Trophoblast cell (in vitro differentiated cells and primary cell): ENCODE results near the gene PRRC2C.
A peak's percentile ranks its signal among the peaks of the same experiment; 100 is the strongest.

ENCODE experiments used
- DNase-seq, 2 donors: peaks; one replicate each; pipeline ENCODE4 v3.0.0-alpha.2; 2016
- H2AFZ ChIP-seq: 2 replicates; pipeline ENCODE4 v1.6.1; 2013; ENCODE audit warnings: low read length, moderate library complexity, mild to moderate bottlenecking; ENCODE audit not compliant: insufficient read depth, poor library complexity
- H2AK5ac ChIP-seq: 2 replicates; pipeline ENCODE4 v1.6.1; 2013; ENCODE audit warnings: mild to moderate bottlenecking, low read length
- H2BK120ac ChIP-seq: 2 replicates; pipeline ENCODE4 v1.6.1; 2013; ENCODE audit warnings: low read length, mild to moderate bottlenecking, moderate library complexity; ENCODE audit not compliant: insufficient read depth, poor library complexity
- H2BK12ac ChIP-seq: 2 replicates; pipeline ENCODE4 v1.6.1; 2013; ENCODE audit warnings: mild to moderate bottlenecking, low read length, moderate library complexity
- H2BK5ac ChIP-seq: 2 replicates; pipeline ENCODE4 v1.6.1; 2013; ENCODE audit warnings: low read length, low read depth, moderate library complexity, mild to moderate bottlenecking; ENCODE audit not compliant: poor library complexity
- H3K14ac ChIP-seq: 2 replicates; pipeline ENCODE4 v1.6.1; 2013; ENCODE audit warnings: mild to moderate bottlenecking, low read length
- H3K18ac ChIP-seq: 2 replicates; pipeline ENCODE4 v1.6.1; 2013; ENCODE audit warnings: mild to moderate bottlenecking, low read length
- H3K23ac ChIP-seq: 2 replicates; pipeline ENCODE4 v1.6.1; 2013; ENCODE audit warnings: low read length
- H3K27ac ChIP-seq: 2 replicates; pipeline ENCODE4 v1.5.1; 2013; ENCODE audit warnings: low read depth, mild to moderate bottlenecking, inconsistent platforms, low read length, moderate library complexity
- H3K27me3 ChIP-seq: 2 replicates; pipeline ENCODE4 v1.6.1; 2013; ENCODE audit warnings: inconsistent platforms, mild to moderate bottlenecking, low read length, moderate library complexity; ENCODE audit not compliant: insufficient read depth
- H3K36me3 ChIP-seq, 2 experiments: 1 replicate in 1 of 2; 2 replicates in 1 of 2; pipeline ENCODE4 v1.6.1; 2013; ENCODE audit warnings: low read length in 2 of 2, mild to moderate bottlenecking in 2 of 2, moderate library complexity in 1 of 2; ENCODE audit not compliant: insufficient read depth in 2 of 2, control insufficient read depth in 1 of 2
- H3K4ac ChIP-seq: 2 replicates; pipeline ENCODE4 v1.6.1; 2013; ENCODE audit warnings: low read depth, mild to moderate bottlenecking, low read length, moderate library complexity
- H3K4me1 ChIP-seq, 2 experiments: 1 replicate in 1 of 2; 2 replicates in 1 of 2; pipeline ENCODE4 v1.6.1; 2013; ENCODE audit warnings: low read length in 2 of 2, mild to moderate bottlenecking in 2 of 2, moderate library complexity in 1 of 2; ENCODE audit not compliant: insufficient read depth in 2 of 2, control insufficient read depth in 1 of 2
- H3K4me2 ChIP-seq: 2 replicates; pipeline ENCODE4 v1.6.1; 2013; ENCODE audit warnings: inconsistent platforms, mild to moderate bottlenecking, low read length, moderate library complexity
- H3K4me3 ChIP-seq: 2 replicates; pipeline ENCODE4 v1.5.1; 2013; ENCODE audit warnings: mild to moderate bottlenecking, low read depth, low read length, inconsistent platforms
- H3K79me1 ChIP-seq: one replicate; pipeline ENCODE4 v1.6.1; 2013; ENCODE audit warnings: low read length
- H3K79me2 ChIP-seq: 2 replicates; pipeline ENCODE4 v1.6.1; 2013; ENCODE audit warnings: low read length, mild to moderate bottlenecking; ENCODE audit not compliant: control insufficient read depth, insufficient read depth, poor library complexity
- H3K9ac ChIP-seq: 2 replicates; pipeline ENCODE4 v1.6.1; 2013; ENCODE audit warnings: mild to moderate bottlenecking, low read length
- H3K9me3 ChIP-seq: 2 replicates; pipeline ENCODE4 v1.6.1; 2013; ENCODE audit warnings: low read depth, mild to moderate bottlenecking, control low read depth, inconsistent platforms, low read length; ENCODE audit not compliant: insufficient read depth
- H4K12ac ChIP-seq: 2 replicates; pipeline ENCODE4 v1.6.1; 2013; ENCODE audit warnings: low read depth, mild to moderate bottlenecking, low read length, moderate library complexity
- H4K8ac ChIP-seq: 2 replicates; pipeline ENCODE4 v1.6.1; 2013; ENCODE audit warnings: low read depth, mild to moderate bottlenecking, low read length, moderate library complexity
- H4K91ac ChIP-seq: one replicate; pipeline ENCODE4 v1.6.1; 2013; ENCODE audit warnings: low read depth, mild to moderate bottlenecking, low read length, moderate library complexity
- WGBS: extraction: QIAGEN DNeasy Blood & Tissue Kit; methylation state at CpG from one replicate; pipeline ENCODE4 v1.1.7; 2013; ENCODE audit warnings: missing lambda C conversion rate; ENCODE audit not compliant: insufficient read length, insufficient coverage; ENCODE audit errors: extremely low coverage; 5-methylcytosine and 5-hydroxymethylcytosine counted together

The PRRC2C gene

GRCh38 chr1:171495444-171495843 lies 10.1 kb downstream of the PRRC2C start:
- H2BK12ac ChIP-seq, result no peak overlapping the region
- H3K4me2 ChIP-seq, result no peak overlapping the region
- H3K27me3 ChIP-seq, result no peaks in the 10 kb centered on the region
- no peak overlapping the region for H2AFZ ChIP-seq
- H3K4ac ChIP-seq, result peak overlapping the region; percentile 86
- H3K27ac ChIP-seq, result no peak overlapping the region
- no peaks in the 10 kb centered on the region for H3K9me3 ChIP-seq
- no peak overlapping the region for H4K12ac ChIP-seq
- H2BK5ac ChIP-seq, result no peak overlapping the region
- no peak overlapping the region for H3K4me3 ChIP-seq
- H3K14ac ChIP-seq, result no peak overlapping the region
- no peaks in the 10 kb centered on the region for H3K79me1 ChIP-seq
- H3K36me3 ChIP-seq, result peaks cover 6 to 10% of the 10 kb centered on the region in 2 experiments
- DNase-seq, result no peak
- peaks cover 37% of the 10 kb centered on the region for H3K79me2 ChIP-seq
- no peak overlapping the region for H2AK5ac ChIP-seq
- no peak overlapping the region for H2BK120ac ChIP-seq
- H3K23ac ChIP-seq, result no peak overlapping the region
- no peak overlapping the region for H4K8ac ChIP-seq
- peaks cover 0 to 2% of the 10 kb centered on the region in 2 experiments for H3K4me1 ChIP-seq
- H3K9ac ChIP-seq, result no peak overlapping the region
- no peak overlapping the region for H4K91ac ChIP-seq
- H3K18ac ChIP-seq, result no peak overlapping the region

DNA sequence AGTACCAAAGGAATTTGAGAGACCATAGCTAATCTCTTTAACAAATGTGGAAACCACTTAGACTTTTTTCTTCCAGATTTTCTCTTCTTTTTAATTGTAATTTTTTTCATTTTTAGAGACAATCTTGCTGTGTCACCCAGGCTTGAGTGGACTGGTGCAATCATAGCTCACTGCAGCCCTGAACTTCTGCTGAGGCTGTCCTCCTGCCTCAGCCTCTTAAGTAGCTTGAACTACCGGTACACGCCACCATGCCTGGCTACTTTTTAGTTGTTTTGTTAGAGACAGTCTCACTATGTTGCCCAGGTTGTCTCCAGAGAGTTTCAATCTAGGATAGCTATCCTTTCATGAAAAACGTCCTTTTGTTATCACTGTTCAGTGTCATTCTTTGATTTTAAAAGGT lies 15.0 kb downstream of the PRRC2C start:
- Histone ChIP-seq H3K4me2 (no peak overlapping the region), H2AFZ (peak overlapping the region; percentile 70), H3K79me1 (no peaks in the 10 kb centered on the region), H3K4me1 (peaks cover 0 to 2% of the 10 kb centered on the region in 2 experiments), H2AK5ac (no peak overlapping the region), H2BK5ac (no peak overlapping the region), H3K4ac (peak overlapping the region; percentile 98), H2BK12ac (no peak overlapping the region), H3K18ac (no peak overlapping the region), H3K4me3 (no peak overlapping the region), H3K27ac (no peak overlapping the region), H3K14ac (no peak overlapping the region), H3K9me3 (no peaks in the 10 kb centered on the region), H4K12ac (no peak overlapping the region), H2BK120ac (no peak overlapping the region), H4K8ac (no peak overlapping the region), H3K79me2 (peaks cover 42% of the 10 kb centered on the region), H3K23ac (no peak overlapping the region), H3K27me3 (no peaks in the 10 kb centered on the region), H4K91ac (no peak overlapping the region), H3K9ac (no peak overlapping the region), H3K36me3 (peaks cover 5% of the 10 kb centered on the region in 2 experiments)
- no peak for DNase-seq
- no CpG with 5 or more reads among the region's 3 CpGs for WGBS

DNA sequence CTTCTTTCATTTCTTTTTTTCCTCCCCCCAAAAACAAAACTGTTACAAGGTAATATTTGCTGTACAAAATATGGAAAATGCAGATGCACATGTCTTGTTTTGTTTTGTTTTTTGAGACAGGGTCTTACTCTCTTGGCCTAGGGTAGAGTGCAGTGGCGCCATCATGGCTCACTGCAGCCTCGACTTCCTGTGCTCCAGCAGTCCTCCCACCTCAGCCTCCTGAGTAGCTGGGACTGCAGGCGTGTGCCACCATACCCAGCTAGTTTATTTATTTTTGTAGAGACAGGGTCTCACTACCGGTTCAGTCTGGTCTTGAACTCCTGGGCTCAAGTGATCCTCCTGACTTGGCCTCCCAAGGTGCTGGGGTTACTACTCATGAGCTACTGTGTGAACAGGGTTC lies 15.5 kb downstream of the PRRC2C start:
- no peak overlapping the region for H3K27ac ChIP-seq
- H3K14ac ChIP-seq, result no peak overlapping the region
- no peak overlapping the region for H4K8ac ChIP-seq
- peaks cover 0 to 2% of the 10 kb centered on the region in 2 experiments for H3K4me1 ChIP-seq
- H2AFZ ChIP-seq, result no peak overlapping the region
- H3K79me2 ChIP-seq, result peaks cover 40% of the 10 kb centered on the region
- no peak overlapping the region for H3K9ac ChIP-seq
- no peaks in the 10 kb centered on the region for H3K9me3 ChIP-seq
- no peak overlapping the region for H3K18ac ChIP-seq
- peak overlapping the region; percentile 99 for H3K4ac ChIP-seq
- no CpG with 5 or more reads among the region's 4 CpGs for WGBS
- H2BK12ac ChIP-seq, result no peak overlapping the region
- H4K91ac ChIP-seq, result no peak overlapping the region
- no peak overlapping the region for H3K4me2 ChIP-seq
- H3K36me3 ChIP-seq, result peaks cover 5% of the 10 kb centered on the region in 2 experiments
- H2AK5ac ChIP-seq, result no peak overlapping the region
- no peak overlapping the region for H2BK120ac ChIP-seq
- H2BK5ac ChIP-seq, result no peak overlapping the region
- H3K27me3 ChIP-seq, result no peaks in the 10 kb centered on the region
- no peak for DNase-seq
- H3K79me1 ChIP-seq, result no peaks in the 10 kb centered on the region
- H4K12ac ChIP-seq, result no peak overlapping the region
- no peak overlapping the region for H3K4me3 ChIP-seq
- H3K23ac ChIP-seq, result no peak overlapping the region

GRCh38 chr1:171501305-171502024 lies 16.1 kb downstream of the PRRC2C start:
- Histone ChIP-seq H3K18ac (no peak overlapping the region), H4K91ac (no peak overlapping the region), H4K8ac (no peak overlapping the region), H3K9ac (no peak overlapping the region), H3K4me3 (no peak overlapping the region), H4K12ac (no peak overlapping the region), H3K79me2 (peaks cover 36% of the 10 kb centered on the region), H3K4me2 (no peak overlapping the region), H3K4me1 (peaks cover 0 to 2% of the 10 kb centered on the region in 2 experiments), H3K27ac (no peak overlapping the region), H2BK5ac (no peak overlapping the region), H2AFZ (no peak overlapping the region), H3K27me3 (no peaks in the 10 kb centered on the region), H2AK5ac (no peak overlapping the region), H3K36me3 (peaks cover 5% of the 10 kb centered on the region in 2 experiments), H2BK12ac (no peak overlapping the region), H2BK120ac (no peak overlapping the region), H3K14ac (no peak overlapping the region), H3K9me3 (no peaks in the 10 kb centered on the region), H3K23ac (no peak overlapping the region), H3K79me1 (no peaks in the 10 kb centered on the region), H3K4ac (peak overlapping the region; percentile 99)
- DNase-seq, result no peak
